ENCODE results near the gene MMP23B.

MMP23B gene

GRCh38 chr1:1602304-1602967 is 29.5 kb upstream of the MMP23B start:
- in situ Hi-C loops (cut with MboI; ENCODE audit: low sequenced_read_pairs): no loop called here

GRCh38 chr1:1602968-1603506 is 28.9 kb upstream of the MMP23B start:
- in situ Hi-C loops (cut with MboI; ENCODE audit: low sequenced_read_pairs): no loop called here

GRCh38 chr1:1603671-1604373 is 28.2 kb upstream of the MMP23B start:
- in situ Hi-C loops (cut with MboI; ENCODE audit: low sequenced_read_pairs): no loop called here

GRCh38 chr1:1604374-1605033 is 27.5 kb upstream of the MMP23B start:
- in situ Hi-C loops (cut with MboI; ENCODE audit: low sequenced_read_pairs): no loop called here

- in situ Hi-C loops (cut with MboI; ENCODE audit: low sequenced_read_pairs): no loop called here
Observed at GRCh38 chr1:1605034-1605591, 26.9 kb upstream of the MMP23B start.

- in situ Hi-C loops (cut with MboI; ENCODE audit: low sequenced_read_pairs): no loop called here
Observed at GRCh38 chr1:1605724-1606123, 26.2 kb upstream of the MMP23B start.

- in situ Hi-C loops (cut with MboI; ENCODE audit: low sequenced_read_pairs): no loop called here
Observed at GRCh38 chr1:1606232-1606631, 25.7 kb upstream of the MMP23B start.

- in situ Hi-C loops (cut with MboI; ENCODE audit: low sequenced_read_pairs): no loop called here
Observed at GRCh38 chr1:1609822-1610485, 22.0 kb upstream of the MMP23B start.

GRCh38 chr1:1610796-1611195 is 21.2 kb upstream of the MMP23B start:
- in situ Hi-C loops (cut with MboI; ENCODE audit: low sequenced_read_pairs): no loop called here

- in situ Hi-C loops (cut with MboI; ENCODE audit: low sequenced_read_pairs): no loop called here
Observed at GRCh38 chr1:1612104-1612400, 19.9 kb upstream of the MMP23B start.

GRCh38 chr1:1613509-1614082 is 18.4 kb upstream of the MMP23B start:
- in situ Hi-C loops (cut with MboI; ENCODE audit: low sequenced_read_pairs): no loop called here

- in situ Hi-C loops (cut with MboI; ENCODE audit: low sequenced_read_pairs): no loop called here
Observed at GRCh38 chr1:1614204-1614953, 17.6 kb upstream of the MMP23B start.

- in situ Hi-C loops (cut with MboI; ENCODE audit: low sequenced_read_pairs): no loop called here
Observed at GRCh38 chr1:1614954-1615255, 17.1 kb upstream of the MMP23B start.

GRCh38 chr1:1615256-1616044 is 16.5 kb upstream of the MMP23B start, which contains the start of gene MIB2:
MIB2 (plus strand) TSS chr1:1615500; CDS start chr1:1623453, 7,953 bp downstream.
- in situ Hi-C loops (cut with MboI; ENCODE audit: low sequenced_read_pairs): no loop called here

- in situ Hi-C loops (cut with MboI; ENCODE audit: low sequenced_read_pairs): no loop called here
Observed at GRCh38 chr1:1616045-1616790, 15.8 kb upstream of the MMP23B start.

GRCh38 chr1:1616838-1617237 is 15.1 kb upstream of the MMP23B start:
- in situ Hi-C loops (cut with MboI; ENCODE audit: low sequenced_read_pairs): no loop called here

GRCh38 chr1:1617516-1617915 is 14.5 kb upstream of the MMP23B start:
- in situ Hi-C loops (cut with MboI; ENCODE audit: low sequenced_read_pairs): no loop called here

GRCh38 chr1:1617925-1618324 is 14.0 kb upstream of the MMP23B start:
- in situ Hi-C loops (cut with MboI; ENCODE audit: low sequenced_read_pairs): no loop called here
